Measurements from ENCODE around the gene DTWD2. TPM values are rescaled to one million over a fixed set of nuclear protein-coding genes. Genes with fewer than 3 reads are reported as not detected.
"Not testable (repeated sequence)": the region's sequence is repeated elsewhere in the genome, so short reads cannot be mapped to it uniquely, and the experiment has no call there.

DTWD2 gene
- total RNA-seq, 1 experiment from 2014 or later, result 5.8 TPM

GRCh38 chr5:118990582-118990981, 2.2 kb upstream of the DTWD2 start:
- peak; percentile 27 for DNase-seq
- Histone ChIP-seq H2AFZ (ENCODE audit: low read length) (peak overlapping the region; percentile 20; the same call in 1 of the 2 replicates), H3K9me2 (replicated peaks; ENCODE audit: insufficient read depth, low read length) (no peaks in the 10 kb centered on the region), H4K20me1 (ENCODE audit: insufficient read depth, low read depth, low read length) (no peaks in the 10 kb centered on the region), H3K36me3 (ENCODE audit: insufficient read depth, low read length) (no peaks in the 10 kb centered on the region), H3K79me2 (ENCODE audit: low read length) (no peaks in the 10 kb centered on the region), H3K27ac (ENCODE audit: low read length) (no peak overlapping the region), H3K9ac (ENCODE audit: low read length) (no peak overlapping the region), H3K4me1 (ENCODE audit: low read length) (peaks cover 17% of the 10 kb centered on the region), H3K9me3 (ENCODE audit: low read length) (no peaks in the 10 kb centered on the region), H3K27me3 (ENCODE audit: low read length) (no peaks in the 10 kb centered on the region), H3K4me3 (ENCODE audit: low read length) (no peak overlapping the region), H3K4me2 (ENCODE audit: low read depth, low read length, poor library complexity, severe bottlenecking) (no peak overlapping the region)

GRCh38 chr5:118989816-118990215, 1.5 kb upstream of the DTWD2 start:
- no peak overlapping the region for H2AFZ ChIP-seq (ENCODE audit: low read length)
- peak; percentile 10 for DNase-seq
- no peaks in the 10 kb centered on the region for H3K27me3 ChIP-seq (ENCODE audit: low read length)
- no peaks in the 10 kb centered on the region for H3K79me2 ChIP-seq (ENCODE audit: low read length)
- H3K4me1 ChIP-seq (ENCODE audit: low read length), result peaks cover 17% of the 10 kb centered on the region
- no peaks in the 10 kb centered on the region for H3K36me3 ChIP-seq (ENCODE audit: insufficient read depth, low read length)
- no peak overlapping the region for H3K4me3 ChIP-seq (ENCODE audit: low read length)
- H3K27ac ChIP-seq (ENCODE audit: low read length), result no peak overlapping the region
- no peaks in the 10 kb centered on the region for H4K20me1 ChIP-seq (ENCODE audit: insufficient read depth, low read depth, low read length)
- no peaks in the 10 kb centered on the region for H3K9me2 ChIP-seq (replicated peaks; ENCODE audit: insufficient read depth, low read length)
- H3K9ac ChIP-seq (ENCODE audit: low read length), result no peak overlapping the region
- H3K4me2 ChIP-seq (ENCODE audit: low read depth, low read length, poor library complexity, severe bottlenecking), result no peak overlapping the region
- H3K9me3 ChIP-seq (ENCODE audit: low read length), result no peaks in the 10 kb centered on the region

GRCh38 chr5:118988866-118989180, 476 bp upstream of the DTWD2 start:
- no peaks in the 10 kb centered on the region for H3K9me2 ChIP-seq (replicated peaks; ENCODE audit: insufficient read depth, low read length)
- H3K79me2 ChIP-seq (ENCODE audit: low read length), result no peaks in the 10 kb centered on the region
- no peak overlapping the region for H3K27ac ChIP-seq (ENCODE audit: low read length)
- peak overlapping the region; percentile 84 for H2AFZ ChIP-seq (ENCODE audit: low read length)
- H3K9me3 ChIP-seq (ENCODE audit: low read length), result no peaks in the 10 kb centered on the region
- peaks cover 17% of the 10 kb centered on the region for H3K4me1 ChIP-seq (ENCODE audit: low read length)
- H3K4me3 ChIP-seq (ENCODE audit: low read length), result peak overlapping the region; percentile 72
- peak overlapping the region; percentile 75 for H3K9ac ChIP-seq (ENCODE audit: low read length)
- peak overlapping the region; percentile 74 for H3K4me2 ChIP-seq (ENCODE audit: low read depth, low read length, poor library complexity, severe bottlenecking)
- H3K27me3 ChIP-seq (ENCODE audit: low read length), result no peaks in the 10 kb centered on the region
- DNase-seq, result no peak
- H3K36me3 ChIP-seq (ENCODE audit: insufficient read depth, low read length), result no peaks in the 10 kb centered on the region
- no peaks in the 10 kb centered on the region for H4K20me1 ChIP-seq (ENCODE audit: insufficient read depth, low read depth, low read length)

GRCh38 chr5:118984602-118985001, 3.7 kb downstream of the DTWD2 start:
- no peak for DNase-seq
- Histone ChIP-seq H3K4me1 (ENCODE audit: low read length) (peaks cover 17% of the 10 kb centered on the region), H2AFZ (ENCODE audit: low read length) (no peak overlapping the region), H3K9me3 (ENCODE audit: low read length) (no peaks in the 10 kb centered on the region), H3K27me3 (ENCODE audit: low read length) (0 out of 2 replicates have a peak, but pooled peaks cover 2% of the 10 kb centered on the region), H3K9me2 (replicated peaks; ENCODE audit: insufficient read depth, low read length) (no peaks in the 10 kb centered on the region), H3K79me2 (ENCODE audit: low read length) (no peaks in the 10 kb centered on the region), H3K36me3 (ENCODE audit: insufficient read depth, low read length) (no peaks in the 10 kb centered on the region), H3K4me3 (ENCODE audit: low read length) (no peak overlapping the region), H3K4me2 (ENCODE audit: low read depth, low read length, poor library complexity, severe bottlenecking) (no peak overlapping the region), H4K20me1 (ENCODE audit: insufficient read depth, low read depth, low read length) (no peaks in the 10 kb centered on the region), H3K27ac (ENCODE audit: low read length) (no peak overlapping the region), H3K9ac (ENCODE audit: low read length) (no peak overlapping the region)

- no peak for DNase-seq
Measured at GRCh38 chr5:118981783-118982182, 6.6 kb downstream of the DTWD2 start.

GRCh38 chr5:118980438-118980837, 7.9 kb downstream of the DTWD2 start:
- H3K9me3 ChIP-seq (ENCODE audit: low read length), result no peaks in the 10 kb centered on the region
- H4K20me1 ChIP-seq (ENCODE audit: insufficient read depth, low read depth, low read length), result no peaks in the 10 kb centered on the region
- H3K4me2 ChIP-seq (ENCODE audit: low read depth, low read length, poor library complexity, severe bottlenecking), result no peak overlapping the region
- no peaks in the 10 kb centered on the region for H3K9me2 ChIP-seq (replicated peaks; ENCODE audit: insufficient read depth, low read length)
- no peaks in the 10 kb centered on the region for H3K4me1 ChIP-seq (ENCODE audit: low read length)
- H3K36me3 ChIP-seq (ENCODE audit: insufficient read depth, low read length), result no peaks in the 10 kb centered on the region
- H3K27ac ChIP-seq (ENCODE audit: low read length), result no peak overlapping the region
- no peaks in the 10 kb centered on the region for H3K79me2 ChIP-seq (ENCODE audit: low read length)
- no peak overlapping the region for H3K9ac ChIP-seq (ENCODE audit: low read length)
- no peak overlapping the region for H3K4me3 ChIP-seq (ENCODE audit: low read length)
- H2AFZ ChIP-seq (ENCODE audit: low read length), result no peak overlapping the region
- DNase-seq, result no peak
- 0 out of 2 replicates have a peak, but pooled peaks cover 2% of the 10 kb centered on the region for H3K27me3 ChIP-seq (ENCODE audit: low read length)

More at GRCh38 chr5:118981783-118982182, 6.6 kb downstream of the DTWD2 start:
- Histone ChIP-seq H3K9ac (ENCODE audit: low read length) (no peak overlapping the region), H4K20me1 (ENCODE audit: insufficient read depth, low read depth, low read length) (no peaks in the 10 kb centered on the region), H3K4me3 (ENCODE audit: low read length) (no peak overlapping the region), H3K4me1 (ENCODE audit: low read length) (no peaks in the 10 kb centered on the region), H3K4me2 (ENCODE audit: low read depth, low read length, poor library complexity, severe bottlenecking) (no peak overlapping the region), H2AFZ (ENCODE audit: low read length) (no peak overlapping the region), H3K27ac (ENCODE audit: low read length) (no peak overlapping the region), H3K9me2 (replicated peaks; ENCODE audit: insufficient read depth, low read length) (no peaks in the 10 kb centered on the region), H3K36me3 (ENCODE audit: insufficient read depth, low read length) (no peaks in the 10 kb centered on the region), H3K27me3 (ENCODE audit: low read length) (0 out of 2 replicates have a peak, but pooled peaks cover 2% of the 10 kb centered on the region), H3K79me2 (ENCODE audit: low read length) (no peaks in the 10 kb centered on the region), H3K9me3 (ENCODE audit: low read length) (no peaks in the 10 kb centered on the region)

- Histone ChIP-seq H3K4me3 (ENCODE audit: low read length) (no peak overlapping the region), H3K79me2 (ENCODE audit: low read length) (no peaks in the 10 kb centered on the region), H3K36me3 (ENCODE audit: insufficient read depth, low read length) (no peaks in the 10 kb centered on the region), H4K20me1 (ENCODE audit: insufficient read depth, low read depth, low read length) (no peaks in the 10 kb centered on the region), H3K9me2 (replicated peaks; ENCODE audit: insufficient read depth, low read length) (no peaks in the 10 kb centered on the region), H3K27me3 (ENCODE audit: low read length) (0 out of 2 replicates have a peak, but pooled peaks cover 2% of the 10 kb centered on the region), H3K27ac (ENCODE audit: low read length) (no peak overlapping the region), H3K4me1 (ENCODE audit: low read length) (no peaks in the 10 kb centered on the region), H3K9me3 (ENCODE audit: low read length) (no peaks in the 10 kb centered on the region), H2AFZ (ENCODE audit: low read length) (no peak overlapping the region), H3K9ac (ENCODE audit: low read length) (no peak overlapping the region), H3K4me2 (ENCODE audit: low read depth, low read length, poor library complexity, severe bottlenecking) (no peak overlapping the region)
- no peak for DNase-seq
Measured at GRCh38 chr5:118980017-118980416, 8.3 kb downstream of the DTWD2 start.

GRCh38 chr5:118973779-118974445, 14.4 kb downstream of the DTWD2 start:
- not testable (repeated sequence) for H3K9me3 ChIP-seq (ENCODE audit: low read length); H3K9ac ChIP-seq (ENCODE audit: low read length); H3K27me3 ChIP-seq (ENCODE audit: low read length); H3K79me2 ChIP-seq (ENCODE audit: low read length); H3K4me1 ChIP-seq (ENCODE audit: low read length); H3K9me2 ChIP-seq (replicated peaks; ENCODE audit: insufficient read depth, low read length); H2AFZ ChIP-seq (ENCODE audit: low read length); H3K4me2 ChIP-seq (ENCODE audit: low read depth, low read length, poor library complexity, severe bottlenecking); DNase-seq; H3K36me3 ChIP-seq (ENCODE audit: insufficient read depth, low read length); H3K27ac ChIP-seq (ENCODE audit: low read length); H4K20me1 ChIP-seq (ENCODE audit: insufficient read depth, low read depth, low read length); H3K4me3 ChIP-seq (ENCODE audit: low read length)

Measured in Karpas-422 (cell line).